Breast epithelium (tissue), 4 donors: ENCODE measurements around the gene FGF6. TPM values are rescaled to one million over a fixed set of nuclear protein-coding genes. Genes with fewer than 3 reads are reported as not detected.

Experiments
- DNase-seq, 2 donors: peaks; one replicate each; pipeline ENCODE4 v3.0.0-alpha.2; 2019; ENCODE audit warnings: low spot score in 2 of 2
- H3K27ac ChIP-seq, 2 donors: fragments of 200-600 bp; sonication (generic) in 1 of 2; one replicate each; pipeline ENCODE4 v1.5.1; 2016 to 2019; ENCODE audit warnings: mild to moderate bottlenecking in 1 of 2
- H3K27me3 ChIP-seq, 2 donors: fragments of 200-600 bp; sonication (generic) in 1 of 2; one replicate each; pipeline versions ENCODE4 v1.5.1 to v1.6.0; 2017 to 2019; ENCODE audit warnings: control low read depth in 1 of 2, mild to moderate bottlenecking in 1 of 2
- H3K36me3 ChIP-seq: fragments of 200-600 bp; one replicate; pipeline ENCODE4 v1.5.1; 2019
- H3K4me1 ChIP-seq, 2 donors: fragments of 200-600 bp; sonication (generic); one replicate each; pipeline ENCODE4 v1.5.1; 2016 to 2019; ENCODE audit warnings: control low read depth in 1 of 2
- H3K4me3 ChIP-seq, 3 donors: fragments of 200-600 bp; sonication (generic); 1 replicate in 2 of 3; 2 replicates in 1 of 3; pipeline ENCODE4 v1.5.1; 2016 to 2019; ENCODE audit warnings: mild to moderate bottlenecking in 3 of 3, moderate library complexity in 2 of 3
- H3K9me3 ChIP-seq, 2 donors: fragments of 200-600 bp; sonication (generic) in 1 of 2; one replicate each; pipeline ENCODE4 v1.5.1; 2016 to 2019; ENCODE audit warnings: control low read depth in 1 of 2
- CTCF ChIP-seq, 3 donors: fragments of 450-650 bp; IDR thresholded peaks; one replicate each; pipeline ENCODE4 v1.5.1; 2016 to 2017; ENCODE audit warnings: antibody characterized with exemption in 3 of 3, mild to moderate bottlenecking in 3 of 3, moderate library complexity in 3 of 3
- POLR2A ChIP-seq: fragments of 450-650 bp; IDR thresholded peaks from one replicate; pipeline ENCODE4 v1.6.1; 2016; ENCODE audit warnings: antibody characterized with exemption, mild to moderate bottlenecking, moderate library complexity
- POLR2AphosphoS5 ChIP-seq, 3 donors: sonication (generic); formaldehyde crosslinking; IDR thresholded peaks; one replicate each; pipeline ENCODE4 v1.6.1; 2017; ENCODE audit warnings: antibody characterized with exemption in 3 of 3
- intact Hi-C: fragments of 100-400 bp; cut with DNase I; formaldehyde crosslinking; loops from one replicate; pipeline ENCODE4 v1.15.1; 2023; ENCODE audit warnings: low total_unique reads
- total RNA-seq, 3 donors: library from RNA; depleted of rRNA; stranded (reverse); fragments of >200 nt; gene quantifications; one replicate each; pipeline ENCODE4 v1.1.0, GENCODE V29; 2016

Gene FGF6
- total RNA-seq, 3 donors from 2014 or later = not detected

- TF ChIP-seq CTCF (IDR thresholded peaks at IDR 0.05) (no peak), POLR2AphosphoS5 (IDR thresholded peaks at IDR 0.05) (no peak), POLR2A (no peak)
- Histone ChIP-seq H3K27me3 (no peaks in the 10 kb centered on the region), H3K4me3 (no peak overlapping the region), H3K9me3 (no peaks in the 10 kb centered on the region), H3K27ac (no peak overlapping the region), H3K4me1 (no peaks in the 10 kb centered on the region), H3K36me3 (no peaks in the 10 kb centered on the region)
- intact Hi-C loops = no loop called here
- no peak for DNase-seq
Measured at GRCh38 chr12:4388032-4388431, 57.6 kb downstream of the FGF6 start.

GRCh38 chr12:4387607-4388006 is 58.0 kb downstream of the FGF6 start:
- Histone ChIP-seq H3K4me1 (no peaks in the 10 kb centered on the region), H3K27me3 (no peaks in the 10 kb centered on the region), H3K9me3 (no peaks in the 10 kb centered on the region), H3K27ac (no peak overlapping the region), H3K36me3 (no peaks in the 10 kb centered on the region), H3K4me3 (no peak overlapping the region)
- intact Hi-C loops = no loop called here
- DNase-seq = no peak
- TF ChIP-seq POLR2A (no peak), CTCF (IDR thresholded peaks at IDR 0.05) (no peak), POLR2AphosphoS5 (IDR thresholded peaks at IDR 0.05) (no peak)

- no peaks in the 10 kb centered on the region for H3K9me3 ChIP-seq
- DNase-seq = no peak
- H3K27ac ChIP-seq = no peak overlapping the region
- no peaks in the 10 kb centered on the region for H3K36me3 ChIP-seq
- no peak overlapping the region for H3K4me3 ChIP-seq
- intact Hi-C loops = no loop called here
- H3K27me3 ChIP-seq = no peaks in the 10 kb centered on the region
- H3K4me1 ChIP-seq = no peaks in the 10 kb centered on the region
- no peak for TF ChIP-seq POLR2A
- no peak for TF ChIP-seq CTCF (IDR thresholded peaks at IDR 0.05)
- TF ChIP-seq POLR2AphosphoS5 (IDR thresholded peaks at IDR 0.05) = no peak
Measured at GRCh38 chr12:4386801-4387200, 58.8 kb downstream of the FGF6 start.

Other genes with a start within 250 kb of the FGF6 start
- 10 to 100 TPM; 43.3 to 72.8 (median 53.7) TPM for gene CCND2, start 172.1 kb downstream of the FGF6 start, total RNA-seq
- gene TIGAR, start 124.6 kb downstream of the FGF6 start, total RNA-seq = 1 to 10 TPM; 2.9 to 7.5 (median 6.9) TPM
- not detected for gene FGF23, start 66.1 kb downstream of the FGF6 start, total RNA-seq
- gene RAD51AP1, start 93.1 kb upstream of the FGF6 start, total RNA-seq = 1 to 10 TPM; 2.1 to 5.4 (median 2.9) TPM
- gene DYRK4, start 116.4 kb upstream of the FGF6 start, total RNA-seq = 10 to 100 TPM; 18.6 to 38.0 (median 29.0) TPM
- gene AKAP3, start 203.2 kb upstream of the FGF6 start, total RNA-seq = 1 to 10 TPM in 2 of 3 donors, under 1 TPM in 1; 0.33 to 2.2 (median 2.2) TPM
- gene NDUFA9, start 203.3 kb upstream of the FGF6 start, total RNA-seq = 10 to 100 TPM; 18.7 to 29.9 (median 26.5) TPM